HG03175 (cell line): ENCODE measurements around the gene PTCHD1.
A peak's percentile ranks its signal among the peaks of the same experiment; 100 is the strongest.

Experiments
- ATAC-seq: cut with Tn5 transposase; IDR thresholded peaks from one replicate; pipeline ENCODE4 v1.9.1; 2021; ENCODE audit warnings: mild to moderate bottlenecking, moderate library complexity; ENCODE audit not compliant: unreplicated experiment

Gene PTCHD1

DNA sequence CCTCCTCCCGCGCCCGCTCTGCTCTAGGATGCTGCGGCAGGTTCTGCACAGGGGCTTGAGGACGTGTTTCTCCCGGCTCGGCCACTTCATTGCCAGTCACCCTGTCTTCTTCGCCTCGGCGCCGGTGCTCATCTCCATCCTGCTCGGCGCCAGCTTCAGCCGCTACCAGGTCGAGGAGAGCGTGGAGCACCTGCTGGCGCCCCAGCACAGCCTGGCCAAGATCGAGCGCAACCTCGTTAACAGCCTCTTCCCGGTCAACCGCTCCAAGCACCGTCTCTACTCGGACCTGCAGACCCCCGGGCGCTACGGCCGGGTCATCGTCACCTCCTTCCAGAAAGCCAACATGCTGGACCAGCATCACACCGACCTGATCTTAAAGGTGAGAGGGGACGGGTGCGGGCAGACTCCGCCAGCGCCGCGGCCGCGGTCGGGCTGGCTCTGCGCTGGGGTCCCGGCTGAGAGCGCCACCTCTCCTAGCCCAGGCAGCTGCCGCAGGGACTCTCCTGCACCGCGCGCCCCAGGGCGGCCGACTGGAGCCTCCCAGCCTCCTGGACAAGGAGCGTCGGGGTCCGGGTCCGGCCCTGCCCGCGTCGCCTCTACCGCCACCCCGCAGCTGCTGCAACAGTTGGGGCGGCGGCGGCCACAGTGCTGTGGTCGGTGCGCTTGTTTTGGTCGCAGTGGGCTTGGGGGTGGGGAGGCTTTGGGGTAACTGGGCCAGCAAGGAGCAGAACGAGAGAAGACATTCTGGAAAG is at the start of gene PTCHD1:
PTCHD1 (plus strand) TSS at position 2 of the 752 bp plus-strand sequence; CDS start at position 29, 27 bp downstream.
- ATAC-seq: no peak

DNA sequence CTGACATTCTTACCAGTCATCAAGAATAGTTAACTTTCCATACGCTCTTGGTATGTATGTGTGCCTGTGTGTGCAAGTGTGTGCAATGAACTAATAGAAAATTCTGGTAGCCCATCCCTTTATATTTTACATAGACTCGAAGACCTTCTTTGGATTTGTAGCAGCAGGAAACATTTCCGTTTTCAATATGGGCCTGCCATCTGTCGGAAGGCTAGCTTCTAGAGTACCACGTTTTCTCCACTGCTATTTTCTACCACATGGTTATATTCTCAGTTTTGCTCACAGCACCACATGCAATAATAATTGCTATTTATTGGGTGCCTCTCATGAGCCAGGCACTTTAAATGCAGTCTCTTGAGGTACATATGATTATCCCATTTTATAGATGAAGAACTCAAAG is 47.9 kb upstream of the PTCHD1 start:
- ATAC-seq: no peak

DNA sequence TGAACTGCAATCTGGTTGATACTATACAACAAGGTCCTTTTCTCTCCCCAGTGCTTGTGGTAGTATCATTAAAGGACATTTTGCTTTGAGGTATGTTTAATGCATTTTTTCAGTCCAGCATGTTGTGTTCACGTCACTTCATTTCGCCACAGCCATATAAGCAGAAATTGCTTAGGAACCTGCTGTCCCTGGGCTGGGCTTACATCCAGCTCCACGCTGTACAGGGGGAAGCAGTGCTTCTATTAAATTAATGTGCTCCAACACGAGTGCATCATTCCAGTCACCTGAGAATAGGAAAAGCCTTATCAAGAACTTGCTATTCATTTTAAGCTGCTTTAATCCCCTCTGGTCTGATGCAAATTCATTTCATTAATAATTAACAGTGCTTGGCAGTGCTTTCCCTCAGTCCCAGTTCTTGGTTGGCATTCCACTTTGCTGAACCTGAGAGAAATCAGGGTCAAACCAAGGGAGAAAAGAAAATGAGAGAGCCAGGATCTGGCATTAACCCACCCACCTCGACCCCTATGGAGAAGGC is 47.4 kb upstream of the PTCHD1 start:
- ATAC-seq: no peak

DNA sequence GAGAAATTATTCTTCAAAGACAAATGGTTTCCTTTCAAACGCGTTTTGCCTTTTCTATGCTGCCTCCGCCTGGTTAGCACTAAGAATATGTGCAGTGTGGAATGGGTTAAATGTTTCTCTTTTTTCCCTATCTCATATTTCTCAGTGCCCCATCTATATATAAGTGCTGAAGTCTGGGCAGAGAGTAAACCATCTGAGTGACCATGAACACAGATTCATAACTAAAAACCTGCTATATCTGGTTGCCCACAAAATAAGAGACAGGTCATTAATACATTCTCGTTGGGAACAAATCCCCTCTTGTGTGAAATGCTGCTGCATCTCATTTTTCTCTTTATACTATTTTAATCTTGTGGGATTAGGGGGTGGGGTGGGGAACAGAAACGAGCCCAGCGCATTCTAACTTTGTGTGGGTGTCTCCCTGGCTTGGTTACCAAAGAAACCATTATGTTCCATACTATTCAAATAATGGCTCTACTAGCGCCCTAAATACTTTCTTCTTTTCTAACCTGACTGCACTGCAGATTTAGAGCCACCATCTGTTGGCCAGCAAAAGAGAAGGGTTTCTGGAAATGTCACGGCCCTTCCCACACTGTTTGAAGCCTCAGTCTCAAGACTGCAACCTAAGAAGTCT is 42.2 kb upstream of the PTCHD1 start:
- ATAC-seq: no peak

DNA sequence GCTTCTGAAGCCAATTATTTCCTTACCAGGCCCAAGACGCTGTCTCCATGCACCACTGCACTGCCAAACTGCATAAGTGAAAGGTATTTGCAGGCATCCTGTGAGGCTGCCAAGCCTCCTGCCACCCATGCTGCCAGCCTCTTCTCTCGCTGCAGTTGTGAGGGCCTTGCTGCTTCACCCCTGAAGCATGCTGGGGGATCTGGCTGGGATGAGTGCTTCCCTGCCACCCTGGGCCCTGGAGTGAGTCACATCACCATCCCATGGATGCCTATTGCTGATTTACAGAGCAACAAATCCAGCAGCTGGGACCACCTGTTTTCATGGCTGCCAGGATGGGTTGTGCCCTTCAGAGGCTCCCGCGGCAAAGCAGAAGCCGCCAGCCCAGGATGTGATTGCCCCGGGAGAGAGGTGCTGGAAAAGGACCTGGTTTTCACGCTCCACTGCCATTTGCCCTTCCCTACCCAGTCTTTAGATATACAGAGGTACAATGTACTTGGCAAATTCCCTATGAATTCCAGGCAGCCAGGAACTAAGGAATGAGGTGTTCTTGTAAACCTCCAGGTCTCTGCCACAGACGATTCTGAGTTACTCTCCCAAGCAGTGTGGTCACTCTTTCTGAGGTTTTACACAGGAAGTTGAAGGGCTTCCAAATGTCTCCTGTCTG is 41.5 kb upstream of the PTCHD1 start:
- ATAC-seq: no peak

DNA sequence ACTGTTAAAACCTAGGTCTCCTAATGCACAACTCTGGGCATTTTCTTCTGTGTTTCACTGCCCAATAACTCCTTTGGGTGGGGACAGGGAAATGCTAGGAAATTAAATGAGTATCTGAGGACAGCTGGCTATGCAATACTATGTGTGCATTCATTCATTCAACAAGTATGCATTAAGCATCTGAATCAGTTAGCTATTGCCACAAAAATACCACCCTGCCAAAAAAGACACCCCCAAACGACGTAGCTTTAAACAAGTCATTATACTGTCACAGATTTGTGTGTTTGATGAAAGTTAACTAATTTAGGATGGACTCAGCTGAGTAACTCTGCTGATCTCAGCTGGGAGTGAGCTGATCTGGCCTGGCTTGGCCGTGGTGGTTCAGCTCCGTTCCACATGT is 29.8 kb upstream of the PTCHD1 start:
- ATAC-seq: no peak

DNA sequence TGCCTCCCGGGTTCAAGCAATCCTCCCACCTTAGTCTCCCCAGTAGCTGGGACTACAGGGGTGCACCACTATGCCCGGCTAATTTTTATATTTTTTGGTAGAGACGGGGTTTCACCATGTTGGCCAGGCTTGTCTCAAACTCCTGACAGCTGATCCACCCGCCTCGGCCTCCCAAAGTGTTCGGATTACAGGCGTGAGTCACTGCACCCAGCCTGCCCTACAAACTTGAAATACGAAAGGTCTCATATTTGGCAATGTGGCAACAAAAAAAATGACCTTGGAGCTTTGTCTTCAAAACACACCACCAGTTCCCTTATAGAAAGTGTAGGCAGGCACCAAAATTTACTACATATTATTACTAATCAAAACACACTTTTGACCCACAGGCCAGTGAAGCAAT is 22.9 kb upstream of the PTCHD1 start:
- no peak for ATAC-seq

DNA sequence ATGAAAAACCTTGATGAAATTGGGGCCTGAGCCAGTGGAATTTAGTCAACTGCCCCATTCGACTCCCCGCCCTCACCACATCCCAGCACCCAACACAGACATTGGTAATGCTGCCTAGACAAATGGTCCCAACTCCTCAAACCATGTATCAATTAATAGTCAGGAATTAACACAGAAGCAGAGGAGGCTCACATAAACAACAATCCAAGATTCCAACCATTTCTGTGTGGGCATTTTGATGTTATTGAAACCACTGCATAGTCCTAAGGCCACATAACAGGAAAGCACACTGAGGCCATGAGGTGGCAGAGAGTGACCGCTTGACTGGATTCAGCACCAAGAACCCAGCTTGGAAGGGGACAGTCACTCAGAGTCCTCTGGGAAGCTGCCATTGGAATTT is 22.5 kb upstream of the PTCHD1 start:
- no peak for ATAC-seq

DNA sequence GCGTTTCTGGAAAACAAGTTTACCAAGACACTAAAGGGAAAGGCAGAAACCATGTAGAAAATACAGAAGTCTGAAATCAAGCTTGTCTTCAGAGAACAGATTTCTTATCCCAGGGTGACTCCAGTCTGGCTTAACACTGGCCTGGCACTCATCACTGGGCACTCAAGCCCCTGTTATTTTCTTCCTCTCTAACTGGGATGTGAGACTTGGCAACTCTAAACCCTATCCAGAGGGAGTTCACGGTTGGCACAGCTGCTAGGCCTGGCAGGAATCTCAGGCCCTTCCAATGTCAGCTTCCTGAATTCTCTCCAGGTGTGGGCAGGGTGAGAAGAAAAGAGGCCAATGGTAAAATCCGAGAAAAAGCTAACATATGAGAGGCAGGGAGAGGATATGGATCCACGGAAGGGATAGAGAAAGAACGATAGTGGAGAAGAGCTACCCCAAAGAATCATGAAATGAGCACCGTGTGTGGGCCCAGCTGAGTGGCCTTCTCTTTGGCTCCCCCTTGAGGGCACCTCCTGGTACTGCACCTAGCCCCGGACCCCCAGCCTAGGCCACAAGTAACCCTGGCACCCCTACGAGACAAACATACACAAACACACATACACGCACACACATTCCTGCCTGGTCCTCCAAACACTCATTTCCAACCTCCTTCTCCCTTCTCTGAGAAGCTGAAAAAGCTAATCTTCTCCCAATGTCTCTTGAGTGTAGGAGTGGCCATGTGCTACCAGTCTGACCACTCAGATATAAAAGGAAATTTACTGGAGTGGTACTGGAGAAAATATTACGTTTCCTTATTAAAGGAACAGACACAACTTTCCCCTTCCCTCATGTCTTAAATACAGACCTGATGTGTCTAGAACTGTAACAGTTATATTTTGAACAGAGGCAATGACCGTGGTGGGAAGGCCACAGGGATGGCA is 16.6 kb upstream of the PTCHD1 start:
- peak; percentile 90 for ATAC-seq

DNA sequence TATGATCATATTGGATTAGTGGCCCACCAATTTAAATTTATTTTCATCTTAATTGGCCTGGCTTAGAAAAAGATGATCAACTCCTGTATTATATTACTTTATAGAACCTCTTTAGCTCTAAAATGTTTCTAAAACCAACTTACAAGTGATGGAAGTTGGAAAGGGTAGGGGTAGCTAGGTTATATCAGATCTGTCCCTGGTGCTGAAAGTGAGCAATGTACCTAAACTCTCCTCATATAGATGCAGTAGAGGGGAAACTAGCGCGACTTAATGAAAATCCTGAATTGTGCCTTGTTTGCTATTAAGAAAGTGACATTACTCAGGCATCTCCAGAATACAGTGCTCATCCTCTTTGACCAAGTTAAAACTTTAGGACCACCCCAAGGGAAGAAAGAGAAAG is 7.5 kb upstream of the PTCHD1 start:
- ATAC-seq: no peak

DNA sequence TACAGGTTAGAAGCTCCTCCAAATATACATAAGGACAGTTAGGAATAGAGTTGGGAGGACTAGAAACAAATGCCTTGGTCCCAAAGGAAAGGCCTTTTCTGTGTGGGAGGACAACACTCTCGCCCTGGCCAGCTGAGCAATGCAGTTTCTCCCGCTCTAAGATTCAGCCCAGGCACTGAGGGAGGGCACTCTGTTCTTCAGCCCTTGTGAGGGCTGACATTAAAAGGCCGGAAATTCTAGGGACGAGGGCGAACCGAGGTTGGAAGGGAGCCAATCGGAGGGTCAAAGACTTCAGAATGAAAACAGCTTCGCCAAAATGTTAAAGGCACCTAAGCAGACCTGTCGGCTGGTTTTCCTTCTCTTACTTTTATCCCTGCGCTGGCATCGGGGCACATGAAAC is 2.9 kb upstream of the PTCHD1 start:
- no peak for ATAC-seq

DNA sequence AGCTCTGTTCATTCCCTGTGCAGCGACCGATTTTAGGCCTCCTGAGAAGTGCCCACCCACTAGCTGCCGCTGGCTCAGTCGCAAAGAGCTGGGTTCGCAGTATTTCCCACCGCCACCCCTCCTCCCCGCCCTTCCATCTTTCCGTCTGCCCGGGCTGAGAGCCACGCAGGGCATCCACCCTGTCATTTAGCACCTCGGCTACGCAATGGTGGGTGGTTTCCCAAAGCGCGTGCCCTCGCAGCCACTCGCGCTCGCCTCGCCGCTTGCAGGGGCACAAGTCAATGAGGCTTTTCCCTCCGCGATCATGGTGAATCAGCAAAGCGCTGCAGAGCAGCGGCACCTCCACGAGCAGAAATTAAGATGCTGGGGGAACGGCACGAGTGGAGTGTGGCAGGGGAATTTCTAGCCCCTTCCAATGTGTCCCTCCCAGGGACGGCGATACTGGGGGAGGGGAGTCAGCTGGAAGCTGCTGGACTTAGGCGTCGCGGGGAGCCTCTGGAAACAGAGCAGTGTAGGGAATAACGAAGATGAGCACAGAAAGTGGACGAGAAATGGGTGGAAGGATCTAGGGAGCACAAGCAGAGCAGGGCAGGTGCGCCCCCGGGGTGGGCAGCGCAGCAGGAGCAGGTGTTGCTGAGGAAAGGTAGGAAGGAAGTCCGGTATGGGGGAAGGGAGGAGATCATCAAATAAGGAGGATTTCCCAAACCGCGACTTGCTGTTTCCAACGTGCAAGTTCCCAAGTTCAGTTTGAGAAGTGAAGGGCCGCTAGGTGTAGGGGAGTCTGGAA is 2.4 kb upstream of the PTCHD1 start:
- no peak for ATAC-seq

DNA sequence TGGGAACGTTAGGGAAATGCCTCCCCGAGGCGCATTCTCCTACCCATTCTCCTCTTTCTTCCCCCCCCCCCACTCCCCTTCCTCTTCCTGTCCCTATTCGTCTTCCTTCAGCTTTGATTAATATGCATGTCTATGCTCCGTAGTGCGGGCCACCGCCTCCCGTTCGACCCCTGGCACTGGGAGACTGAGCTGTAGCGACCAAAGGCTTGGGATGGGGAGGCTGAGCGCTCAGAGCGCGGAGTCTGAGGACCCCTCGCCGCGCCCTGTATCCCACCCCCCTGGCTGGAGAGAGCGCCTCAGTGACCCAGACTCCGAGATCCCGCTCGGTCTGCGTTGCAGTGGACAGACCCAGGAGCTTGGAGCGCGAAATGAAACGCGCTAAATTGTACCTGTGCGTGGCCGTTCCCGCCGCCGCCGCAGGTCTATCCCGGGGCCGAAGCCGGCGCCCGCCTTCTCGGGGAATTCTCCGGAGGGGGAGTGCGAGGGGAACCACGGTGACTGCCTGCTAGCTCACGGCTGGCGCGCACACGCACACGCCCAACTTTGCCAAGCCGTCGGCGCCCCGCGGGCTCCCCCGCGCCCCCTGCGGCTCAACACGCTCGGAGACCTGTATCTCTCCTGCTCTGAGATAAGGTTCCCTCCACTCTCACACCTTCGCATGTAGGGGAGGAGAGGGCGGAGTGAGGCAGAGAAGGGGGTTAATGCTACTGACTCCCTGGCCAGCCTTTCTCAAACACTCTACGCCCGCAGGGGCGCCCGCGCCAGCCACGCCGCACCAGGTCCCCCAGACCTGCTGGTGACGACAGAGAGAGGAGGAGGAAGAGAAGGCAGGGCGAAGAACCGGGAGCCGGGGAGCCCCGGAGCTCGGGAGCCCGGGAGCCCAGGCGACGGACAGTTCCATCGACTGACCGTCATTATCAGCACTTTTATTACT is 1.5 kb upstream of the PTCHD1 start:
- ATAC-seq: no peak

DNA sequence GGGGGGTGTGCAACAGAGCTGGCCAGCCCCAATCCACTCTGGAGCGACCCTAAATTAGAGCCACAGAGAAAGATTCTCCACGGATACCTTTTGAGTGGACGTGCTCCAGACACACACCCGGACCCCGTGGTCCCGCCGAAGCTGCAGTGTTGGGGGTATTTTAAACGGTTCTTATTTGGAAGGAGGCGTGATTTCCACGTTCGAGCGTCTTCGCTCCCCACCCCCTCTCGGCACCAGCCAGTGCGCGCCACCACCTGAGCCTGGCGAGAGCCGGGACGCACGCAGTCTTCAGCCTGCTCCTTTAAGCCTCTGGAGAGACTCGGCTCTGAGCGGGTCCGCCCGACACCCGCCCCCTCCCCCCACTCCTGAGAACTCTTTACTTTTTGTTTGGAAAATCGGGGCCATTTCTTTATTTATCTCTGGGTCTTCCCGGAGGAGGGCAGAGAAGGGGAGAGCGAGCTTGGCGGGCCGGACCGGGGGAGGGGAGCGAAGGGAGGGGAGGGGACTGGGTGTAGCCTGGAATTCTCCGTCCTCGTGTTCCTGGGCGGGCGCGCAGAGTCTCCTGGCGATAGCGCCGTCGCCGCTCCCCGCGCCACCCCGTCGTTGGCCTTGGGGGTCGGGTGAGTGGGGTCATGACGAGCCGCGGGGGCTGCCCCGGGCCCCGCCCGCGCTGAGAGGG is 668 bp upstream of the PTCHD1 start:
- ATAC-seq: no peak

DNA sequence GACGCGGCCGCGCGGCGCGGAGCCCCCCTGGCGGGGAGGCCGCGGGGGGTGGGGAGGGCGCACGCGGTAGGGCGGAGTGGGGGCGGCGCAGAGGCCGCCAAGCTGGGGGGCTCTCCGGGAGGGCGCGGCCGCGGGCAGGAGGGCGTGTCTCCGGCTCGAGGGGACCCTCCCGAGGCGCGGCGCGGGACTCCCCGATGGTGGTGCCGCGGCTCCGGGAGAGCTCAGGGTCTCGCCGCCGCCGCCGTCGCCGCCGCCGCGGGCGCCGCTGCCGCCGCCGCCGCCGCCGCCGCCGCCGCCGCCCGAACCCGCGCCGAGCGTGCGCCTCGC is 165 bp upstream of the PTCHD1 start:
- ATAC-seq: no peak

DNA sequence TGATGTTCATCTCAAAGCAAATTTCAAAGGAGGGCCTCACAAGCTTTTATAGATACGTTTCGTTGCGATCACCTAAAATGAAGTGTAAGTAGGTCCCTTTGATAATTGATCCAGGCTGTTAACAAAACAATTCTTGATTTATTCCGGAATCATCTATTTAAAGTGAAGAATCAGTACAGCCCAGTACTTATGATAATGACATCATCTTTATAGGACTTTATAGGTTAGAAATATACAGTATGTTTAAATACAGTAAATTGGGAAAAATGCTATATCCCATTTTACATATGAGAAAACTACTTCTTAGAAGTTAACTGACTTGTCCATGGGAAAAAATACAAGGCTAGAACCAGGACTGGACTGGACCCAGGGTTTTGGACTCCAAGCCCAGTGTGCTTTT is 3.7 kb downstream of the PTCHD1 start:
- ATAC-seq: no peak

DNA sequence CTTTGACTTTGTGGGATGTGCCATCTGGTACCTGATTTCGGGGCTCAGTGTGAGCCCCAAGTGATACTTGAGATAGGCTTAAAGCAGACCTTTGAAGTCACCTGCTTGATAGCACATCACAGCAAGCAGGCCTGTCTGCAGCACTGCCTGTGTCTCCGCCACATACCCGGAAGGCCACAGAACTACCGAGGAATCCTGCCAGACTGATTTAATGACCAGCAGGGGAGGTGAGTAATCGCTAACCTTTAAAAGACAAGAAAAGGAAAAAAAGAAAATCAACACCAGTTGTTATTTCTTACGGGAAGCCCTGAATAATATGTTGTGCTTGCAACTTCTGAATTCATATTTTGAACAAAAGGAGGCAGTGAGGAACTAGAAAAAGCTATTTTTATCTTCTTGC is 6.8 kb downstream of the PTCHD1 start:
- no peak for ATAC-seq

DNA sequence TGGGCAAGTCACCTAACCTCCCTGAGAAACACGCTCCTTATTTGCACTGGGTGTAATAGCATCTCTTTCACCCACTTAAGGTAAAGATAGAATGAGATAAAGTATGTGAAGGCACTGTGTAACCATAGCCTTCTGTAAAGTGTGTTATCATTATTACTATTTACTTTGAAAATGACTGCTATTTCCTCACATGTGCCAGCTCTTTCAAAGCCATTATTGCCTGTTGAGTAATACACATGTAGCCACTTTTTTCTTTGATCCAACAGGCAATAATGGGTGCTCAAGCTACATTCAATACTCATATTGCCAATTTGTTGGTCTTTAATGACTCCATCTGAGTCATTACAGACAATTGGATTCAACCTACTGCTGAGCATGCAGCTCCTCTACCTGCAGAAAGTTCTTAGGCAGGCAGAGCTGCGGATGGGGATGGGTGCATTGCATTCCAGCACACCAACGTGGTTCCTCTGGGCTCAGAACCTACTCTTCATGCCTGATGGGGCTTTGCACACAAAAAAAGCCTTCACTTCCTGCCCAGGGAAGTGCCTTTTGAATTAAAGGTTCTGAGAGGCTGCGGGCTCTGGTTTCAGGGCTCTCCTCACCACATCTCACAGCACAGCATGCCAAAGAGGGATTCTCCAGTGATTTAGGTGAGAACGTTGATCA is 9.7 kb downstream of the PTCHD1 start:
- ATAC-seq: no peak
